ENCODE data around the gene TRPV3. TPM values are rescaled to one million over a fixed set of nuclear protein-coding genes. Genes with fewer than 3 reads are reported as not detected.

TRPV3 gene
- total and polyA plus RNA-seq, 2 donors (not counting 1 experiment from before 2014, with no cell fraction given) = 1.6 to 18.2 TPM

GRCh38 chr17:3556239-3556915 is 1.2 kb downstream of the TRPV3 start:
- DNase-seq (no peak), ATAC-seq (ENCODE audit: low read depth) (no peak)
- peaks cover 33% of the 10 kb centered on the region for H3K4me1 Mint-ChIP-seq
- H3K9me3 Mint-ChIP-seq (ENCODE audit: insufficient read depth) = no peaks in the 10 kb centered on the region
- no peak overlapping the region for H3K27ac Mint-ChIP-seq
- Histone ChIP-seq H3K9ac (ENCODE audit: low read length) (no peak overlapping the region), H4K20me1 (ENCODE audit: control insufficient read depth, insufficient read depth, low read length, poor library complexity, severe bottlenecking) (no peaks in the 10 kb centered on the region), H3K4me1 (ENCODE audit: control insufficient read depth in 2 of 2, insufficient read depth in 2 of 2, low read length in 2 of 2) (peaks cover 28 to 34% of the 10 kb centered on the region in 2 donors), H3K27ac (ENCODE audit: low read length in 2 of 2) (no peak overlapping the region), H3K4me3 (ENCODE audit: control extremely low read depth in 1 of 5, extremely low read depth in 1 of 5, insufficient read depth in 1 of 5, low read depth in 2 of 5, low read length in 4 of 5) (no peak overlapping the region), H3K36me3 (replicated peaks in 1 of 2; ENCODE audit: control extremely low read depth in 1 of 2, control insufficient read depth in 1 of 2, extremely low read depth in 1 of 2, insufficient read depth in 2 of 2, low read length in 1 of 2) (no peaks in the 10 kb centered on the region), H3K9me3 (ENCODE audit: control extremely low read depth in 1 of 3, control insufficient read depth in 2 of 3, insufficient read depth in 1 of 3, low read length in 2 of 3) (no peaks in the 10 kb centered on the region), H3K27me3 (replicated peaks in 1 of 4; ENCODE audit: control extremely low read depth in 1 of 4, control insufficient read depth in 3 of 4, insufficient read depth in 4 of 4, low read length in 3 of 4) (peaks cover 0 to 9% (median 0%) of the 10 kb centered on the region in 4 experiments), H2AFZ (ENCODE audit: insufficient read depth, low read depth, low read length, poor library complexity, severe bottlenecking) (no peak overlapping the region), H3K4me2 (replicated peaks; ENCODE audit: low read depth, low read length, poor library complexity, severe bottlenecking) (peak overlapping the region; percentile 52), H3K79me2 (ENCODE audit: control insufficient read depth, insufficient read depth, low read length) (no peaks in the 10 kb centered on the region)
- CTCF ChIA-PET = interaction anchor here (0.6 to 1.4 kb wide), 3 partner anchors 16 to 91 kb away, joined by 3 to 4 read pairs (median 3); no protein-coding TSS in a partner anchor
- intact Hi-C loops (cut with micrococcal nuclease) = loop anchor here (5.0 to 10.0 kb wide), 2 partner anchors 358 to 554 kb away; partner anchors contain the start of gene P2RX1
- peaks cover 3% of the 10 kb centered on the region for H3K27me3 Mint-ChIP-seq
- peak overlapping the region; percentile 77 for H3K4me3 Mint-ChIP-seq
- POLR2A ChIA-PET = interaction anchor here (0.7 to 1.2 kb wide), 2 partner anchors 80 to 300 kb away, joined by 3 to 5 read pairs; partner anchors contain the start of gene SHPK
- TF ChIP-seq EZH2 (IDR thresholded peaks at IDR 0.05; ENCODE audit: borderline replicate concordance, insufficient read depth, low read depth, low read length, poor library complexity, severe bottlenecking) (no peak), CTCF (IDR thresholded peaks at IDR 0.05) (no peak)
- WGBS (ENCODE audit: insufficient coverage) = 74% methylated on average over 19 of the region's 19 CpGs

DNA sequence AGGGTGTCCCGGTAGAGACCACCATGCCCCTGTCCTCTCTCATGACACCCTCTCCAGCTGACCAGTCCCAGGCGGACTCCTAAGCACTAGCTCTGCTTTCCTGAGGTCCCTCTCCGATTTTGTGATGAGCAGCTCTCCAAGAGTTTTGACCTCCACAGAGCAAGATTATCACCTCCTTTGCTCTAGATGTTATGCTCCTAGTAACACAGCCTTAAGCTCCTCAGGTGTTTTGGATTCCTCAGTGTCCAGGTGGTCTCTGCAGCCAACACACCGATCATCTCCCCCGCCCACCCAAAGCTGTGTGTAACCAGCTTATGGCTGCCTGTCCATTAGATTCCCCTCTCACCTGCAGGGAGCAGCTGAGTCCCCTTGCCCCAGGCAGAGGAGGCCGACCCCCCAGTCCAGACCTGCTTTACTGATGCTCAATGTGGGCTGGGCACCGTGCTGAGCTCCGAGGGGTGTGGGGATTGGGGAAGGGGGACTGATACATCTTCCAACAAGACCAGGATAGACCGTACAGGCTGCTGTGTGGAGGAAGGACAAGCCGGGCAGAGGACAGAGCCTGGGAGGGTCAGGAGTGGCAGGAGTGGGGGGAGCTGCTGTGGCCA is 2.3 kb downstream of the TRPV3 start:
- H3K27ac Mint-ChIP-seq = no peak overlapping the region
- no peak overlapping the region for H3K9ac ChIP-seq (ENCODE audit: low read length)
- no peaks in the 10 kb centered on the region for H3K9me3 ChIP-seq (ENCODE audit: control extremely low read depth in 1 of 3, control insufficient read depth in 2 of 3, insufficient read depth in 1 of 3, low read length in 2 of 3)
- no peaks in the 10 kb centered on the region for H3K79me2 ChIP-seq (ENCODE audit: control insufficient read depth, insufficient read depth, low read length)
- no peaks in the 10 kb centered on the region for H3K36me3 ChIP-seq (replicated peaks in 1 of 2; ENCODE audit: control extremely low read depth in 1 of 2, control insufficient read depth in 1 of 2, extremely low read depth in 1 of 2, insufficient read depth in 2 of 2, low read length in 1 of 2)
- no peak overlapping the region for H3K4me3 Mint-ChIP-seq
- ChIA-PET CTCF (interaction anchor here (1.1 to 1.4 kb wide), 3 partner anchors 15 to 47 kb away, joined by 3 to 4 read pairs (median 3); no protein-coding TSS in a partner anchor), POLR2A (no interaction called here)
- no peaks in the 10 kb centered on the region for H3K9me3 Mint-ChIP-seq (ENCODE audit: insufficient read depth)
- no peak for DNase-seq
- peaks cover 3% of the 10 kb centered on the region for H3K27me3 Mint-ChIP-seq
- H4K20me1 ChIP-seq (ENCODE audit: control insufficient read depth, insufficient read depth, low read length, poor library complexity, severe bottlenecking) = no peaks in the 10 kb centered on the region
- H3K27ac ChIP-seq (ENCODE audit: low read length in 2 of 2) = no peak overlapping the region
- H3K4me1 ChIP-seq (ENCODE audit: control insufficient read depth in 2 of 2, insufficient read depth in 2 of 2, low read length in 2 of 2) = peaks cover 28 to 34% of the 10 kb centered on the region in 2 donors
- no peak overlapping the region for H3K4me3 ChIP-seq (ENCODE audit: control extremely low read depth in 1 of 5, extremely low read depth in 1 of 5, insufficient read depth in 1 of 5, low read depth in 2 of 5, low read length in 4 of 5)
- H2AFZ ChIP-seq (ENCODE audit: insufficient read depth, low read depth, low read length, poor library complexity, severe bottlenecking) = no peak overlapping the region
- no peak overlapping the region for H3K4me2 ChIP-seq (replicated peaks; ENCODE audit: low read depth, low read length, poor library complexity, severe bottlenecking)
- WGBS (ENCODE audit: insufficient coverage) = 91% methylated on average over 8 of the region's 10 CpGs
- intact Hi-C loops (cut with micrococcal nuclease) = loop anchor here (5.0 to 10.0 kb wide), 2 partner anchors 360 to 553 kb away; partner anchors contain the start of gene P2RX1
- TF ChIP-seq EZH2 (IDR thresholded peaks at IDR 0.05; ENCODE audit: borderline replicate concordance, insufficient read depth, low read depth, low read length, poor library complexity, severe bottlenecking) (no peak), CTCF (IDR thresholded peaks at IDR 0.05) (no peak)
- peaks cover 33% of the 10 kb centered on the region for H3K4me1 Mint-ChIP-seq
- H3K27me3 ChIP-seq (replicated peaks in 1 of 4; ENCODE audit: control extremely low read depth in 1 of 4, control insufficient read depth in 3 of 4, insufficient read depth in 4 of 4, low read length in 3 of 4) = peaks cover 0 to 9% (median 0%) of the 10 kb centered on the region in 4 experiments
- ATAC-seq (ENCODE audit: low read depth) = no peak
